Neural cell (in vitro differentiated cells): ENCODE data around the gene EMILIN2. TPM values are rescaled to one million over a fixed set of nuclear protein-coding genes. Genes with fewer than 3 reads are reported as not detected.

Experiments used
- H2AFZ ChIP-seq: fragments of 200-600, 300-800 bp; sonication (generic), shearing (Covaris generic); 2 replicates; pipeline ENCODE4 v1.6.0; 2014; ENCODE audit warnings: low read depth, mild to moderate bottlenecking, antibody characterized with exemption, low read length, moderate library complexity
- H3F3A ChIP-seq: fragments of 200-600 bp; shearing (Covaris generic); 2 replicates; pipeline ENCODE4 v1.6.1; 2016; ENCODE audit warnings: mild to moderate bottlenecking, moderate library complexity, mixed read lengths, antibody characterized with exemption, low read length; ENCODE audit not compliant: insufficient read depth, poor library complexity, severe bottlenecking
- H3K27ac ChIP-seq: fragments of 200-600, 300-800 bp; sonication (generic), shearing (Covaris generic); 2 replicates; pipeline ENCODE4 v1.5.1; 2014; ENCODE audit warnings: mild to moderate bottlenecking, low read length, moderate library complexity
- H3K27me3 ChIP-seq: fragments of 300-800, 200-600 bp; sonication (generic), shearing (Covaris generic); 2 replicates; pipeline ENCODE4 v1.6.0; 2014; ENCODE audit warnings: mild to moderate bottlenecking, low read depth, low read length, moderate library complexity; ENCODE audit not compliant: insufficient read depth
- H3K36me3 ChIP-seq: fragments of 300-800, 200-600 bp; sonication (generic), shearing (Covaris generic); 2 replicates; pipeline ENCODE4 v1.5.1; 2014; ENCODE audit warnings: mild to moderate bottlenecking, antibody characterized with exemption, low read length, moderate library complexity; ENCODE audit not compliant: insufficient read depth
- H3K4me2 ChIP-seq: fragments of 300-800, 200-600 bp; sonication (generic), shearing (Covaris generic); 2 replicates; pipeline ENCODE4 v1.6.0; 2014; ENCODE audit warnings: mild to moderate bottlenecking, low read length
- H3K4me3 ChIP-seq: fragments of 300-800, 200-600 bp; sonication (generic), shearing (Covaris generic); 2 replicates; pipeline ENCODE4 v1.5.1; 2014; ENCODE audit warnings: mild to moderate bottlenecking, low read length, moderate library complexity
- H3K79me2 ChIP-seq: fragments of 200-600 bp; shearing (Covaris generic); replicated peaks from 2 replicates; pipeline ENCODE4 v1.6.0; 2014; ENCODE audit warnings: mild to moderate bottlenecking, low read length, moderate library complexity; ENCODE audit not compliant: insufficient read depth
- H3K9ac ChIP-seq: fragments of 300-800, 200-600 bp; sonication (generic), shearing (Covaris generic); 2 replicates; pipeline ENCODE4 v1.6.1; 2016; ENCODE audit warnings: mild to moderate bottlenecking, low read length, mixed read lengths
- H3K9me2 ChIP-seq: fragments of 200-600 bp; shearing (Covaris generic); 2 replicates; pipeline ENCODE4 v1.6.1; 2016; ENCODE audit warnings: mild to moderate bottlenecking, low read length, mixed read lengths; ENCODE audit not compliant: insufficient read depth
- H3K9me3 ChIP-seq: fragments of 200-600, 300-800 bp; sonication (generic), shearing (Covaris generic); 2 replicates; pipeline ENCODE4 v1.6.1; 2016; ENCODE audit warnings: mild to moderate bottlenecking, mixed run types, low read length, moderate library complexity, mixed read lengths
- H4K20me1 ChIP-seq: fragments of 200-600 bp; shearing (Covaris generic); 2 replicates; pipeline ENCODE4 v1.6.1; 2016; ENCODE audit warnings: mild to moderate bottlenecking, mixed run types; ENCODE audit not compliant: insufficient read depth
- CTCF ChIP-seq: fragments of 450-650 bp; IDR thresholded peaks from 2 replicates; pipeline ENCODE4 v1.5.1; 2014; ENCODE audit warnings: antibody characterized with exemption, mild to moderate bottlenecking, moderate library complexity; ENCODE audit not compliant: poor library complexity, severe bottlenecking
- EP300 ChIP-seq: fragments of 450-650 bp; conservative IDR thresholded peaks from 2 replicates; pipeline ENCODE4 v1.6.1; 2014; ENCODE audit warnings: antibody characterized with exemption, mild to moderate bottlenecking, moderate library complexity; ENCODE audit not compliant: poor library complexity, severe bottlenecking
- EZH2 ChIP-seq: fragments of 200-600, 300-800 bp; shearing (Covaris generic), sonication (generic); IDR thresholded peaks from 2 replicates; pipeline ENCODE4 v1.6.1; 2014; ENCODE audit warnings: antibody characterized with exemption, low read length, borderline replicate concordance, mild to moderate bottlenecking; ENCODE audit not compliant: insufficient read depth, poor library complexity, severe bottlenecking
- MXI1 ChIP-seq: fragments of 450-650 bp; conservative IDR thresholded peaks from 2 replicates; pipeline ENCODE4 v1.6.1; 2014; ENCODE audit warnings: antibody characterized with exemption, mild to moderate bottlenecking; ENCODE audit not compliant: poor library complexity, severe bottlenecking
- POLR2AphosphoS5 ChIP-seq: IDR thresholded peaks from 2 replicates; pipeline ENCODE4 v1.6.1; 2012
- RAD21 ChIP-seq: fragments of 450-650 bp; conservative IDR thresholded peaks from 2 replicates; pipeline ENCODE4 v1.6.1; 2014; ENCODE audit warnings: antibody characterized with exemption, mild to moderate bottlenecking, moderate library complexity
- REST ChIP-seq: IDR thresholded peaks from 2 replicates; pipeline ENCODE4 v1.6.1; 2012; ENCODE audit warnings: borderline replicate concordance
- SMC3 ChIP-seq: fragments of 450-650 bp; conservative IDR thresholded peaks from 2 replicates; pipeline ENCODE4 v1.6.1; 2014; ENCODE audit warnings: antibody characterized with exemption, mild to moderate bottlenecking, moderate library complexity; ENCODE audit not compliant: poor library complexity
- TAF1 ChIP-seq: IDR thresholded peaks from 2 replicates; pipeline ENCODE4 v1.6.1; 2012; ENCODE audit warnings: low read depth
- polyA plus RNA-seq: library from polyadenylated mRNA; depleted of rRNA; stranded (reverse); fragments of >200 nt; gene quantifications from 2 replicates; pipeline ENCODE4 v1.2.3, GENCODE V29; 2014

Gene EMILIN2
- polyA plus RNA-seq, 1 donor from 2014 or later, result not detected

GRCh38 chr18:2869207-2869606, 22.4 kb downstream of the EMILIN2 start:
- Histone ChIP-seq H3K9me3 (no peaks in the 10 kb centered on the region), H2AFZ (no peak overlapping the region), H3K79me2 (no peaks in the 10 kb centered on the region), H3K4me3 (no peak overlapping the region), H3K4me2 (no peak overlapping the region), H3K9me2 (no peaks in the 10 kb centered on the region), H3K27me3 (no peaks in the 10 kb centered on the region), H3K9ac (no peak overlapping the region), H4K20me1 (no peaks in the 10 kb centered on the region), H3K27ac (no peak overlapping the region), H3F3A (no peaks in the 10 kb centered on the region), H3K36me3 (no peaks in the 10 kb centered on the region)
- TF ChIP-seq CTCF (no peak), EP300 (no peak), POLR2AphosphoS5 (no peak), SMC3 (no peak), TAF1 (no peak)

- Histone ChIP-seq H3K9ac (no peak overlapping the region), H4K20me1 (no peaks in the 10 kb centered on the region), H3K27ac (no peak overlapping the region), H3K4me2 (no peak overlapping the region), H3K79me2 (no peaks in the 10 kb centered on the region), H3K27me3 (no peaks in the 10 kb centered on the region), H2AFZ (no peak overlapping the region), H3K4me3 (no peak overlapping the region), H3K36me3 (no peaks in the 10 kb centered on the region), H3K9me3 (no peaks in the 10 kb centered on the region), H3K9me2 (no peaks in the 10 kb centered on the region), H3F3A (no peaks in the 10 kb centered on the region)
- no peak for TF ChIP-seq EZH2
- TF ChIP-seq MXI1, result no peak
- no peak for TF ChIP-seq REST
- no peak for TF ChIP-seq RAD21
Measured at GRCh38 chr18:2871111-2871720, 24.4 kb downstream of the EMILIN2 start.

GRCh38 chr18:2872095-2872494, 25.3 kb downstream of the EMILIN2 start:
- no peaks in the 10 kb centered on the region for H3K79me2 ChIP-seq
- TF ChIP-seq RAD21 (no peak), REST (no peak), MXI1 (no peak), EZH2 (no peak), TAF1 (no peak), CTCF (no peak), SMC3 (no peak), EP300 (no peak), POLR2AphosphoS5 (no peak)
- H3K27ac ChIP-seq, result no peak overlapping the region
- no peak overlapping the region for H2AFZ ChIP-seq
- no peak overlapping the region for H3K4me2 ChIP-seq
- H3F3A ChIP-seq, result no peaks in the 10 kb centered on the region
- H3K9me3 ChIP-seq, result no peaks in the 10 kb centered on the region
- H3K9me2 ChIP-seq, result no peaks in the 10 kb centered on the region
- H3K9ac ChIP-seq, result no peak overlapping the region
- H4K20me1 ChIP-seq, result no peaks in the 10 kb centered on the region
- H3K4me3 ChIP-seq, result no peak overlapping the region
- no peaks in the 10 kb centered on the region for H3K36me3 ChIP-seq
- H3K27me3 ChIP-seq, result no peaks in the 10 kb centered on the region
